ENCODE results near the gene SAMD7. TPM values are rescaled to one million over a fixed set of nuclear protein-coding genes. Genes with fewer than 3 reads are reported as not detected.

SAMD7 gene
- total RNA-seq, 4 donors from 2014 or later: not detected

- no peak for TF ChIP-seq CTCF (IDR thresholded peaks at IDR 0.05)
- no peak for ATAC-seq (ENCODE audit: low FRiP score)
Observed at GRCh38 chr3:169948559-169949448, 37.4 kb downstream of the SAMD7 start.

GRCh38 chr3:169952045-169952444 is 40.7 kb downstream of the SAMD7 start:
- ATAC-seq (ENCODE audit: low FRiP score): no peak
- DNase-seq (ENCODE audit: low spot score): no peak
- TF ChIP-seq CTCF (IDR thresholded peaks at IDR 0.05): no peak

More at GRCh38 chr3:169948559-169949448, 37.4 kb downstream of the SAMD7 start:
- no peak for DNase-seq (ENCODE audit: low spot score)

- TF ChIP-seq CTCF (IDR thresholded peaks at IDR 0.05): no peak
- no peak for ATAC-seq (ENCODE audit: low FRiP score)
- no peak for DNase-seq (ENCODE audit: low spot score)
Observed at GRCh38 chr3:169953462-169954141, 42.2 kb downstream of the SAMD7 start.

- no peak for TF ChIP-seq CTCF (IDR thresholded peaks at IDR 0.05)
- DNase-seq (ENCODE audit: low spot score): no peak
- ATAC-seq (ENCODE audit: low FRiP score): no peak
Observed at GRCh38 chr3:169954142-169954756, 42.9 kb downstream of the SAMD7 start.

- DNase-seq (ENCODE audit: low spot score) (no peak), ATAC-seq (ENCODE audit: low FRiP score) (no peak)
- TF ChIP-seq CTCF (IDR thresholded peaks at IDR 0.05): no peak
Observed at GRCh38 chr3:169955406-169955805, 44.0 kb downstream of the SAMD7 start.

GRCh38 chr3:169964176-169964575 is 52.8 kb downstream of the SAMD7 start:
- ATAC-seq (ENCODE audit: low FRiP score) (no peak), DNase-seq (ENCODE audit: low spot score) (no peak)
- TF ChIP-seq CTCF (IDR thresholded peaks at IDR 0.05): no peak
